ENCODE data around the gene ZNF213.
"Not testable (repeated sequence)": the region's sequence is repeated elsewhere in the genome, so short reads cannot be mapped to it uniquely, and the experiment has no call there.

The ZNF213 gene

DNA sequence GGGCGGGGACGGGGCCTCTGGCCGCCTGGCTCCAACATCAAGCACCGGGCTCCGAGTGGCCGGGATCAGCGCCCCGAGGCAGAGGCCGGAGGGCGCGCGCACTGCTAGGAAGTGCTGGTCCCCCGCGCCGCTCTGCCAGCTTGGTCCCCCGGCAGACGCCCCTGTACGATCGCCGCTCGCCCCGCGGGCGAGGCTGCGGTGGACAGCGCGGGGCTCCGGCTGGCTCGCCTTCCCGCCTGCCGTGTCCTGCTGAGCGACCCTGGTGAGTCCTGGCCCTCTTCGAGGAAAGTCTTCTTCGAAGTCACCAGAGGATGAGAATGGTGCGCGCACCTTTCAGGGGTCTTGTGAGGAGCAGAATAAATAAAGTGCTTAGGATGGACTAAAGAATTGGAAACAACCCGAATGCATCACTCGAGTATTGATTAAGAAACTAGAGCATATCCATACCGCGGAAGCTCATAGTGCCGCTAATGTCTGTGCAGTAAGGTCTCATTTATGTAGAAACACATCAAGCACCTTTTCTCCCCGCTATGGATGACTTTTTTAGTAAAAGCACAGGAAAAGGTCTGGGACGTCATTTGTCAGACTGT lies 392 bp downstream of the ZNF213 start:
- FAIRE-seq (no peak), DNase-seq (ENCODE audit: insufficient read length, low spot score) (no peak)

DNA sequence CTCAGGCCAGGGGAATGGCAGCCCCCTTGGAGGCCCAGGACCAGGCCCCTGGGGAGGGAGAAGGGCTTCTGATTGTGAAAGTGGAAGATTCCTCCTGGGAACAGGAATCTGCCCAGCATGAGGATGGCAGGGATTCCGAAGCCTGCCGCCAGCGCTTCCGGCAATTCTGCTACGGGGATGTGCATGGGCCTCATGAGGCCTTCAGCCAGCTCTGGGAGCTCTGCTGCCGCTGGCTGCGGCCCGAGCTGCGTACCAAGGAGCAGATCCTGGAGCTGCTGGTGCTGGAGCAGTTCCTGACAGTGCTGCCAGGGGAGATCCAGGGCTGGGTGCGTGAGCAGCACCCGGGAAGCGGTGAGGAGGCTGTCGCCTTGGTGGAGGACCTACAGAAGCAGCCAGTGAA lies 2.4 kb downstream of the ZNF213 start:
- DNase-seq (ENCODE audit: insufficient read length, low spot score) (no peak), FAIRE-seq (no peak)
- TF ChIP-seq, protein P1, sequence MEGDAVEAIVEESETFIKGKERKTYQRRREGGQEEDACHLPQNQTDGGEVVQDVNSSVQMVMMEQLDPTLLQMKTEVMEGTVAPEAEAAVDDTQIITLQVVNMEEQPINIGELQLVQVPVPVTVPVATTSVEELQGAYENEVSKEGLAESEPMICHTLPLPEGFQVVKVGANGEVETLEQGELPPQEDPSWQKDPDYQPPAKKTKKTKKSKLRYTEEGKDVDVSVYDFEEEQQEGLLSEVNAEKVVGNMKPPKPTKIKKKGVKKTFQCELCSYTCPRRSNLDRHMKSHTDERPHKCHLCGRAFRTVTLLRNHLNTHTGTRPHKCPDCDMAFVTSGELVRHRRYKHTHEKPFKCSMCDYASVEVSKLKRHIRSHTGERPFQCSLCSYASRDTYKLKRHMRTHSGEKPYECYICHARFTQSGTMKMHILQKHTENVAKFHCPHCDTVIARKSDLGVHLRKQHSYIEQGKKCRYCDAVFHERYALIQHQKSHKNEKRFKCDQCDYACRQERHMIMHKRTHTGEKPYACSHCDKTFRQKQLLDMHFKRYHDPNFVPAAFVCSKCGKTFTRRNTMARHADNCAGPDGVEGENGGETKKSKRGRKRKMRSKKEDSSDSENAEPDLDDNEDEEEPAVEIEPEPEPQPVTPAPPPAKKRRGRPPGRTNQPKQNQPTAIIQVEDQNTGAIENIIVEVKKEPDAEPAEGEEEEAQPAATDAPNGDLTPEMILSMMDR (IDR thresholded peaks at IDR 0.05; ENCODE audit: insufficient read depth, missing control alignments): no peak

More for the DNA sequence above, 392 bp downstream of the ZNF213 start:
- TF ChIP-seq, protein P1 (IDR thresholded peaks at IDR 0.05; ENCODE audit: insufficient read depth, missing control alignments): no peak

DNA sequence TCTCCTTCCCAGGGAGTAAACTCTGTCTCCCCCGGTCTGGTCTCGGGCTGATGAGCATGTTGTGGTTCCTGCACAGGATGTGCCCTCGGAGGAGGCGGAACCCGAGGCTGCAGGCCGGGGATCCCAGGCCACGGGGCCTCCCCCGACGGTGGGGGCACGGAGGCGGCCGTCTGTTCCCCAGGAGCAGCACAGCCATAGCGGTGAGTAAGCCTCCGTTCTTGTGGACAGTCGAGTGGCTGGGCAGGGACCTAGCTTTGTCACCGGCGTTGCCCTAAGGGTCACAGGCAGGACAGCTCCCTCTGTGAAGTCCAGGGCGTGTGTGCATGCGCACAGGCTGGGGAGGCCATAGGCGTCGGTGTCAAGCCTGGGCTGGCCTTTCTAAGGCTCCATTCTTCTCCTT lies 3.5 kb downstream of the ZNF213 start:
- TF ChIP-seq, protein P1 (IDR thresholded peaks at IDR 0.05; ENCODE audit: insufficient read depth, missing control alignments): no peak
- FAIRE-seq: no peak
- no peak for DNase-seq (ENCODE audit: insufficient read length, low spot score)

DNA sequence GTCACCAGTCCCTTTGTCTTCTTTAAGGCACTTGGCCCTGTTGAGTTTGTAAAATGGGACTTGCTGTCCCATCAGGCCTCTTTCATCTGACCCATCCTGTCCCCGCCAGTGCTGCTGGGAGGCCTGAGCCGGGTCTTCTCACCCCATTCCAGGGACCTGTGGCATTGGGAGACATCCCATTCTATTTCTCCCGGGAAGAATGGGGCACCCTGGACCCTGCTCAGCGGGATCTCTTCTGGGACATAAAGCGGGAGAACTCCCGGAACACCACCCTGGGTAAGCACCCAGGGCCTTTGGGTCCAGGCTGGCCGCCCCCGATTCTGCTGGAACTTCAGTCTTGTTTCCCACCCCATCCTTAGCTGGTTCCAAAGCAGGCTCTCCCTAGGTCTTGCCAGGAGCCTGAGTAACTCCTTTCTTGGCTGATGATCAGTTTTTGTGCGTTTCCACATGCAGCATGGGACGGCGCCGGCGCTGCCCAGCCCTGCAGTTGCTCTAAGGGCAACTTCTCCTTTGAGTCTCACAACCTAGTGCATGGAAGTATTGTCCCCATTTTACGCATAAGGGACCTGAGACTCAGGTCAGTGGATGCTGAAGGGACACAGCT lies 4.1 kb downstream of the ZNF213 start:
- TF ChIP-seq, protein P1 (IDR thresholded peaks at IDR 0.05; ENCODE audit: insufficient read depth, missing control alignments): no peak
- FAIRE-seq: no peak
- no peak for DNase-seq (ENCODE audit: insufficient read length, low spot score)

DNA sequence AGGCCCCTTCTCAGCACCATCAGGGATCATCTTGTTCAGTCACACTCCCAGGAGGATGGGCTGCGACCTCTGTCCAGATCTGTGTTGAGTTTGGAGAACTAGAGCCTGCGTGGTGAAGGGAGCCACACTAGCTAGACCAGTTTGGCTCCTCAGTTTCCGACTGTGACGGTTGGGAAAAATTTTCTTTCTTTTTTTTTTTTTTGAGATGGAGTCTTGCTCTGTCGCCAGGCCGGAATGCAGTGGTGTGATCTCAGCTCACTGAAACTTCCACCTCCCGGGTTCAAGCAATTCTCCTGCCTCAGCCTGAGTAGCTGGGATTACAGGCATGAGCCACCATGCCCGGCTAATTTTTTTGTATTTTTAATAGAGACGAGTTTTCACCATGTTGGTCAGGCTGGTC lies 4.7 kb downstream of the ZNF213 start:
- DNase-seq (ENCODE audit: insufficient read length, low spot score); FAIRE-seq: not testable (repeated sequence)

DNA sequence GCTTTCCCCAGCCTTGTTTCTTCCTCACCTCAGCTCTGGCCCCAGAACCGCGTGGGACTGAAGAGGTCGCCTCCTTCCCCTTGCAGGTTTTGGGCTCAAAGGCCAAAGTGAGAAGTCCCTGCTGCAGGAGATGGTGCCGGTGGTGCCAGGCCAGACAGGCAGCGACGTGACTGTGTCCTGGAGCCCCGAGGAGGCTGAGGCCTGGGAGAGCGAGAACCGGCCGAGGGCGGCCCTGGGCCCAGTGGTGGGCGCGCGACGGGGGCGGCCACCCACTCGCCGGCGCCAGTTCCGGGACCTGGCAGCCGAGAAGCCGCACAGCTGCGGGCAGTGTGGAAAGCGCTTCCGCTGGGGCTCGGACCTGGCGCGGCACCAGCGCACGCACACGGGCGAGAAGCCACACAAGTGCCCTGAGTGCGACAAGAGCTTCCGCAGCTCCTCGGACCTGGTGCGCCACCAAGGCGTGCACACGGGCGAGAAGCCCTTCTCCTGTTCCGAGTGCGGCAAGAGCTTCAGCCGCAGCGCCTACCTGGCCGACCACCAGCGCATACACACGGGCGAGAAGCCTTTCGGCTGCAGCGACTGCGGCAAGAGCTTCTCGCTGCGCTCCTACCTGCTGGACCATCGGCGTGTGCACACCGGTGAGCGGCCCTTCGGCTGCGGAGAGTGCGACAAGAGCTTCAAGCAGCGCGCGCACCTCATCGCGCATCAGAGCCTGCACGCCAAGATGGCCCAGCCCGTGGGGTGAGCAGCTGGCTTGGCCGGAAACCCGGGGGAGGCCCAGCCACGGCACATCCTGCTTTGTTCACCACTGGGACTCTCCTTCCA lies 6.0 kb downstream of the ZNF213 start:
- DNase-seq (ENCODE audit: insufficient read length, low spot score) (no peak), FAIRE-seq (no peak)
- TF ChIP-seq, protein P1 (IDR thresholded peaks at IDR 0.05; ENCODE audit: insufficient read depth, missing control alignments): no peak

DNA sequence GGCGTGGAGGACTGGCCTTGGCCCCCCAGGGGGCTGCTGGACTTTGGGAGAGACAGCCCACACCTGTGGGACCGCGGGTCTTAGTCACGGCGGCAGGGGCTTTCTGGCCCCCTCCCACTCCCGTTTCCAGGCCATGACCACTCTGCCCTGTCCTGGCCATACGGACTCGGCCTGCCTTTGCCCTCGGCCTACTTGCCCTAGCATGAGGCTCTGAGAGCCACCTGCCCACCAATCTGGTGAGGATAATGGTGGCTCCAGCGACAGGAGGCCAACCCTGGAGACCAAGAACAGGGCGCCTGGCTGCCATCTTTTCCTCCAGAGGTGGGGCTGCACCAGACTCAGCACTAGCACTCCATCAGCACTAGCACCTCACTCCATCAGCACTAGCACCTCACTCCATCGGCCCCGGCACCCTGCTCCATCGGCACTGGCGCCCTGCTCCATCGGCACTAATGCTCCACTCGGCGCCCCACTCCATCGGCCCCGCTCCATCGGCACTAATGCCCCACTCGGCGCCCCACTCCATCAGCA lies 7.0 kb downstream of the ZNF213 start:
- TF ChIP-seq, protein P1 (IDR thresholded peaks at IDR 0.05; ENCODE audit: insufficient read depth, missing control alignments): no peak
- DNase-seq (ENCODE audit: insufficient read length, low spot score) (no peak), FAIRE-seq (no peak)
